GM12872 (cell line): Measurements from ENCODE around the gene DERL3.

Source experiments
- TF ChIP-seq, protein P1 (sequence below): IDR thresholded peaks from 3 replicates; pipeline ENCODE4 v1.5.1; 2011; ENCODE audit warnings: low read depth, mild to moderate bottlenecking, low read length, moderate library complexity; ENCODE audit not compliant: insufficient read depth

The DERL3 gene

GRCh38 chr22:23826510-23827350 is 12.1 kb downstream of the DERL3 start:
- TF ChIP-seq, protein P1, sequence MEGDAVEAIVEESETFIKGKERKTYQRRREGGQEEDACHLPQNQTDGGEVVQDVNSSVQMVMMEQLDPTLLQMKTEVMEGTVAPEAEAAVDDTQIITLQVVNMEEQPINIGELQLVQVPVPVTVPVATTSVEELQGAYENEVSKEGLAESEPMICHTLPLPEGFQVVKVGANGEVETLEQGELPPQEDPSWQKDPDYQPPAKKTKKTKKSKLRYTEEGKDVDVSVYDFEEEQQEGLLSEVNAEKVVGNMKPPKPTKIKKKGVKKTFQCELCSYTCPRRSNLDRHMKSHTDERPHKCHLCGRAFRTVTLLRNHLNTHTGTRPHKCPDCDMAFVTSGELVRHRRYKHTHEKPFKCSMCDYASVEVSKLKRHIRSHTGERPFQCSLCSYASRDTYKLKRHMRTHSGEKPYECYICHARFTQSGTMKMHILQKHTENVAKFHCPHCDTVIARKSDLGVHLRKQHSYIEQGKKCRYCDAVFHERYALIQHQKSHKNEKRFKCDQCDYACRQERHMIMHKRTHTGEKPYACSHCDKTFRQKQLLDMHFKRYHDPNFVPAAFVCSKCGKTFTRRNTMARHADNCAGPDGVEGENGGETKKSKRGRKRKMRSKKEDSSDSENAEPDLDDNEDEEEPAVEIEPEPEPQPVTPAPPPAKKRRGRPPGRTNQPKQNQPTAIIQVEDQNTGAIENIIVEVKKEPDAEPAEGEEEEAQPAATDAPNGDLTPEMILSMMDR = no peak

DNA sequence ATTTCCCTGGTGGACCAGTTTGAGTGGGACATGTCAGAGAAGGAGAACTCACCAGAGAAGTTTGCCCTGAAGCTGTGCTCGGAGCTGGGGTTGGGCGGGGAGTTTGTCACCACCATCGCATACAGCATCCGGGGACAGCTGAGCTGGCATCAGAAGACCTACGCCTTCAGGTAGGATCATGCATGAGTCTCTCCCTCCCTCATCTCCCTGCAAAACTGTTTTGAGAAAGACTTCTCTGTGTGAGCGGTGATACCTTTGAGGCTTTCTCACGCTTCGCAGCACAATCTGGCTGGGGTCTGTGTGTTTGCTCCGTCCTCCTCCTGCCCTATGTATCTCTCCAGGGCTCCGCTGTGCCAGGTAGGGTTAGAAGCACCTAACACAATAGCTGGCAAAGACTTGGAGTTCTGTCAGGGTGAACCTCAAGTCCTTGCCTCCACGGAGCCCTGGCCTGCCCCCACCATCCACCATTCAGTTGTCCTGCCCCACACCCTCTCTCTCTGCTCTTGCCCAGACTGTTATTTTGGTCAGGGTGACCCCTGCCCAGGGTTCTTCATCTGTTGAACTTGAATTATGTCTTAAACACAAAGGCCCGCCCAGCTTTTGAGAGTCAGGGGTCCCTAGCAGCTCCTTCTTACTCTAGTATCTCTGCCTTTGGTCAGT is 13.4 kb downstream of the DERL3 start:
- TF ChIP-seq, protein P1 = no peak

DNA sequence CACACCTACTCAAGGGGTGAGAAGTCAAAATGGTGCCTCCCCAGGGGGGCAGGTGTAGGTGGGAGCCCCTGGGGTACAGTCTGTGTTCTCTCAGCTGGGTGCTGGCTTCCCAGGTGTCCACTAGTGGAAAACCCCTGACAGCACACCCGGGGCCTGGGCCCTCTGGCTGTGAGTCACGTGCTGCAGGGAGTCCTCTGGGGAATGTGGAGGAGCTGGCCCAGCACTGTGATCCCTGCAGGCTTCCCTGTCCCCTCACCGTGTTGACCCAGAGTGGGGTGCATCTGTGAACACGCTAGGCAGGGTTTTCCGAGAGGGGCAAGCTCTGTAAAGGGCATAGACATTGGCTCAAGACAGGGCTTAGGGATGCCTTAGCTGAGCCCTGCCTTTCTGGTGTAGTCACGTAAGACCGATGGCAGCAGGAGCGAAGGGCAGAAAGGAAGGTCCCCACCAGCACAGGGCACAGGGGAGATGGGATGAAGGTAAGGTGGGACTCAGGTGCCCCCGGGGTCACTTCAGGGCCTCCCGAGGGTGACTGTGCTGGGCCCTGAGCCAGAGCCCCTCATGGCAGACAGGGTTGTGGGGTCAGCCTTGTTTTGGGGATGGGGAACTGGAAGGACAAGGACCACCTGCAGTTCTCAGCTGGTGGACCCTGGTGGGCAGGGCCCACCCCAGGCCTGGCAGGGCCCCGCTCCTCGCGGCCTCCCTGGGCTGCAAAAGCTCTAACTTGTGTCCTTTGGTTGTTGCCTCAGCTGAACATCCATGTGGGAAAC is 14.1 kb downstream of the DERL3 start:
- TF ChIP-seq, protein P1 = no peak

- TF ChIP-seq, protein P1 = no peak
These were observed 15.4 kb downstream of the DERL3 start for GRCh38 chr22:23823331-23823791.

DNA sequence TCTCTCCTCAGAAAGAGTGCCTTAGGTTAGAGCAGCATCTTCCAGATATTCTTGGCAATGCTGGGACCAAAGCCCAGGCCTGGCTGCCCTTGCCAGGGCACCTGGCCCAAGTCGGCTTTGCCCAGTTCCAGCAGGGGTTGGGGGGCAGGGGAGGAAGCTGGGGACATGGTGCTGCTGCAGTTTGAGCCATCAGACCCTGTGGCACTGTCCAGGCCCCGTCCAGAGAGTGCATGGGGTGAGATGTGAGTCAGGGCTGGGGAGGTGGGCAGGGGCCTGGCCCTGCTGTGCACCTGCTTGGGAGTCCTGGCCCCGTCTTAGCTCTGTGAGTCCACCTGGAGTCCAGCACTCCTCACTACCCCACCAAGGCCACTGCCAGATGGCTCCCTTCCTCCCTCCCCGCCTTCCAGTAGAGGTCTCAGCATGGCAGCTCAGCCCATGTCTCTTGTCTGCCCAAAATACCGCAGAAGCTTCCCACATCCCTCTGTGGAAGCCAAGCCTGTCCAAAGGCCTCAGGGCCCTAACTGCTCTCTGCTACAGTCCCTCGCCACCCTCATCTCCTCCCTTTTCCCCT is 16.6 kb downstream of the DERL3 start:
- TF ChIP-seq, protein P1 = no peak

GRCh38 chr22:23820748-23821211 is 18.0 kb downstream of the DERL3 start:
- TF ChIP-seq, protein P1 = no peak
